Muscle layer of colon (tissue), 2 donors: ENCODE results near the gene MRI1.

ENCODE experiments used
- H3K27ac ChIP-seq: one replicate; pipeline ENCODE4 v1.7.0; 2013; ENCODE audit warnings: low read depth, mild to moderate bottlenecking, low read length, moderate library complexity
- H3K27me3 ChIP-seq, 2 donors: one replicate each; pipeline ENCODE4 v1.7.0; 2013; ENCODE audit warnings: low read length in 2 of 2, mild to moderate bottlenecking in 2 of 2; ENCODE audit not compliant: insufficient read depth in 2 of 2, control insufficient read depth in 1 of 2
- H3K36me3 ChIP-seq: one replicate; pipeline ENCODE4 v1.7.0; 2013; ENCODE audit warnings: mild to moderate bottlenecking, low read length; ENCODE audit not compliant: insufficient read depth
- H3K4me1 ChIP-seq: one replicate; pipeline ENCODE4 v1.7.0; 2013; ENCODE audit warnings: mild to moderate bottlenecking, low read length; ENCODE audit not compliant: insufficient read depth
- H3K4me3 ChIP-seq, 2 donors: one replicate each; pipeline ENCODE4 v1.7.0; 2013; ENCODE audit warnings: low read length in 2 of 2, low read depth in 1 of 2, mild to moderate bottlenecking in 1 of 2, moderate library complexity in 1 of 2
- H3K9ac ChIP-seq: one replicate; pipeline ENCODE4 v1.7.0; 2013; ENCODE audit warnings: low read length
- H3K9me3 ChIP-seq: one replicate; pipeline ENCODE4 v1.7.0; 2013; ENCODE audit warnings: mild to moderate bottlenecking, low read length
- donor health status: abdominal sarcoma.
- donor health status: Adenocarcinoma of cecum.

Gene MRI1

GRCh38 chr19:13795595-13796300 lies 31.4 kb downstream of the MRI1 start:
- Histone ChIP-seq H3K4me3 (peak overlapping the region; percentile 18 to 51), H3K4me1 (peaks cover 29% of the 10 kb centered on the region), H3K27ac (peak overlapping the region; percentile 29), H3K27me3 (no peaks in the 10 kb centered on the region), H3K9me3 (no peaks in the 10 kb centered on the region), H3K36me3 (no peaks in the 10 kb centered on the region), H3K9ac (peak overlapping the region; percentile 32)

GRCh38 chr19:13796301-13797057 lies 32.2 kb downstream of the MRI1 start:
- Histone ChIP-seq H3K27ac (peak overlapping the region; percentile 29), H3K4me3 (peak overlapping the region; percentile 18 to 51)

GRCh38 chr19:13797058-13797440 lies 32.7 kb downstream of the MRI1 start:
- peak overlapping the region; percentile 29 for H3K27ac ChIP-seq
- peaks cover 29% of the 10 kb centered on the region for H3K4me1 ChIP-seq
- peak overlapping the region in 1 of 2 donors; percentile 51 for H3K4me3 ChIP-seq

More at GRCh38 chr19:13796301-13797057, 32.2 kb downstream of the MRI1 start:
- Histone ChIP-seq H3K4me1 (peaks cover 29% of the 10 kb centered on the region), H3K9me3 (no peaks in the 10 kb centered on the region), H3K36me3 (no peaks in the 10 kb centered on the region), H3K9ac (peak overlapping the region; percentile 32), H3K27me3 (no peaks in the 10 kb centered on the region)

GRCh38 chr19:13797870-13798269 lies 33.5 kb downstream of the MRI1 start:
- Histone ChIP-seq H3K36me3 (no peaks in the 10 kb centered on the region), H3K27me3 (no peaks in the 10 kb centered on the region), H3K9ac (no peak overlapping the region), H3K27ac (no peak overlapping the region), H3K4me3 (no peak overlapping the region), H3K4me1 (peaks cover 29% of the 10 kb centered on the region), H3K9me3 (no peaks in the 10 kb centered on the region)

More at GRCh38 chr19:13797058-13797440, 32.7 kb downstream of the MRI1 start:
- Histone ChIP-seq H3K9me3 (no peaks in the 10 kb centered on the region), H3K36me3 (no peaks in the 10 kb centered on the region), H3K27me3 (no peaks in the 10 kb centered on the region), H3K9ac (peak overlapping the region; percentile 32)

- H3K27me3 ChIP-seq, result no peaks in the 10 kb centered on the region
- H3K9me3 ChIP-seq, result no peaks in the 10 kb centered on the region
- no peak overlapping the region for H3K27ac ChIP-seq
- no peak overlapping the region for H3K4me3 ChIP-seq
- peaks cover 20% of the 10 kb centered on the region for H3K4me1 ChIP-seq
- H3K9ac ChIP-seq, result no peak overlapping the region
- H3K36me3 ChIP-seq, result no peaks in the 10 kb centered on the region
Measured at GRCh38 chr19:13799669-13800068, 35.3 kb downstream of the MRI1 start.

- Histone ChIP-seq H3K27ac (no peak overlapping the region), H3K9ac (no peak overlapping the region)
Measured at GRCh38 chr19:13803038-13803437, 38.7 kb downstream of the MRI1 start.

GRCh38 chr19:13804830-13805683 lies 40.7 kb downstream of the MRI1 start:
- H3K27me3 ChIP-seq, result no peaks in the 10 kb centered on the region
- no peak overlapping the region for H3K9ac ChIP-seq
- peaks cover 7% of the 10 kb centered on the region for H3K36me3 ChIP-seq
- no peaks in the 10 kb centered on the region for H3K4me1 ChIP-seq
- no peak overlapping the region for H3K27ac ChIP-seq
- no peaks in the 10 kb centered on the region for H3K9me3 ChIP-seq
- no peak overlapping the region for H3K4me3 ChIP-seq

More at GRCh38 chr19:13803038-13803437, 38.7 kb downstream of the MRI1 start:
- Histone ChIP-seq H3K27me3 (no peaks in the 10 kb centered on the region), H3K4me3 (no peak overlapping the region), H3K36me3 (no peaks in the 10 kb centered on the region), H3K4me1 (no peaks in the 10 kb centered on the region), H3K9me3 (no peaks in the 10 kb centered on the region)

- no peaks in the 10 kb centered on the region for H3K4me1 ChIP-seq
- no peaks in the 10 kb centered on the region for H3K27me3 ChIP-seq
- no peaks in the 10 kb centered on the region for H3K9me3 ChIP-seq
- no peak overlapping the region for H3K9ac ChIP-seq
- H3K27ac ChIP-seq, result no peak overlapping the region
- H3K36me3 ChIP-seq, result peaks cover 7% of the 10 kb centered on the region
- H3K4me3 ChIP-seq, result no peak overlapping the region
Measured at GRCh38 chr19:13806728-13807127, 42.4 kb downstream of the MRI1 start.

- no peak overlapping the region for H3K4me3 ChIP-seq
- no peak overlapping the region for H3K9ac ChIP-seq
- no peak overlapping the region for H3K27ac ChIP-seq
- no peaks in the 10 kb centered on the region for H3K4me1 ChIP-seq
- no peaks in the 10 kb centered on the region for H3K27me3 ChIP-seq
- peaks cover 7% of the 10 kb centered on the region for H3K36me3 ChIP-seq
- H3K9me3 ChIP-seq, result no peaks in the 10 kb centered on the region
Measured at GRCh38 chr19:13807421-13808021, 43.2 kb downstream of the MRI1 start.

GRCh38 chr19:13808856-13809255 lies 44.5 kb downstream of the MRI1 start:
- peaks cover 14% of the 10 kb centered on the region for H3K36me3 ChIP-seq

GRCh38 chr19:13812544-13812943 lies 48.2 kb downstream of the MRI1 start:
- Histone ChIP-seq H3K27me3 (no peaks in the 10 kb centered on the region), H3K9ac (no peak overlapping the region), H3K27ac (no peak overlapping the region), H3K4me3 (no peak overlapping the region), H3K9me3 (no peaks in the 10 kb centered on the region), H3K4me1 (no peaks in the 10 kb centered on the region), H3K36me3 (peaks cover 14% of the 10 kb centered on the region)

More at GRCh38 chr19:13808856-13809255, 44.5 kb downstream of the MRI1 start:
- H3K4me1 ChIP-seq, result no peaks in the 10 kb centered on the region
- H3K4me3 ChIP-seq, result no peak overlapping the region
- no peaks in the 10 kb centered on the region for H3K9me3 ChIP-seq
- H3K27me3 ChIP-seq, result no peaks in the 10 kb centered on the region
- no peak overlapping the region for H3K27ac ChIP-seq
- no peak overlapping the region for H3K9ac ChIP-seq
